ENCODE results near the gene ABHD14A.
A peak's percentile ranks its signal among the peaks of the same experiment; 100 is the strongest.

ABHD14A gene

DNA sequence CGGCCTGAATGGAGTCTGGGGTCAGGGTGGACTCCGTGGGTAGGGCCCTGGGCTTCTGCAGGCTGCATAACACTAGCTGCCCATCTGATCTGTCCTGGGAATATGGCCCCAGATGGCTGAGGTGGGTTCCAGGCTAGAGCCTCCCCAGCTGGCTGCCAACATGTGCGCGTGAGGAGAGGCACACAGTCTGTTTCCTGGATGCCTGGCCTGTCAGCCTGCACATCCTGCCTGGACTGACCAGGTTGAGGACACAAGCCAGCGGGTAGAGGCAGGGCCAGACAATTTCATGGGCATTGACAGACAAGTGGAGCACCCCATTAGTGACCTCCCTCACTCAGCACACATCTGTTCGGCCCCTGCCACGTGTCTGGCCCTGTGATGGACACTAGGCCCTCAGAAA is 50.6 kb downstream of the ABHD14A start:
- no peak for TF ChIP-seq GATA3 (IDR thresholded peaks at IDR 0.05; ENCODE audit: low read depth, low read length)
- TF ChIP-seq GATA2 (IDR thresholded peaks at IDR 0.05; ENCODE audit: low read depth, low read length) = no peak

DNA sequence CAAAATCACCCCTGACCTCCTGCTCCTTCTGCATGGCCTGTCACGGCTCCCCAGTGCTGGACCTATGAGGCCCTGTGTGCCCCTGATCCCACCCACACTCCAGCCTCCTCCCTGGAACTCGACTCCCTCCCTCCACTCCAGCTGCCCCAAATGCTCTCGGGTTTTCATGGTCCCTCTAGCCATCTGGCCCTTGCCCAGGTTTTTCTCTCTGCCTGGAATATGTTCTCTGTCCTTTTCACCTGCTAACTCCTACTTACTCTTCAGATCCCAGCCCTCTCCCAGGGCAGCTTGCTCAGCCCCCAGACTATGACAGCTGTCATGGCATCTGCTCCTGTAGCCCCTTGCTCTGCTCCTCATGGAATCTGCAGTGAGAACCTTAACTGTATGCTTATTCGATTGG is 51.2 kb downstream of the ABHD14A start:
- TF ChIP-seq GATA3 (IDR thresholded peaks at IDR 0.05; ENCODE audit: low read depth, low read length) (no peak), GATA2 (IDR thresholded peaks at IDR 0.05; ENCODE audit: low read depth, low read length) (no peak)

DNA sequence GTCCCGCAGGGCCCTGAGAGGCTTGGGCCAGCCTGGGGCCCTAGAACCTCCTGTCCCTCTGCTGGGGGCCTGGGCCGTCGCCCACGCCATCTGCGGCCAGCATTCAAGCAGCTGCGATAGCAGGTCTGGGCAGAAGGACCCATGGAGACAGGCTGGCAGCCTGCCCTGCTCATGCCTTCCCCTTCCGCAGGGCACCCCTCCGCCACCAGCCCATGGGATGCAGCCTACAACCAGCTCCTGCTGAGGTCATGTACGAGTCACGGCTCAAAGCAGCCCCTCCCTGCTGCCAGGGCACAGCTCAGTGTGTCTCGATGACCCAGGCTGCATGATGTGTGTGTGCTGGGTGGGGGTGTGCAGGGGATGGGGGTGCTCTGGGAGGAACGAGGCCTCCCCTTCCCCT is 53.7 kb downstream of the ABHD14A start:
- TF ChIP-seq GATA2 (IDR thresholded peaks at IDR 0.05; ENCODE audit: low read depth, low read length) (no peak), GATA3 (IDR thresholded peaks at IDR 0.05; ENCODE audit: low read depth, low read length) (no peak)

DNA sequence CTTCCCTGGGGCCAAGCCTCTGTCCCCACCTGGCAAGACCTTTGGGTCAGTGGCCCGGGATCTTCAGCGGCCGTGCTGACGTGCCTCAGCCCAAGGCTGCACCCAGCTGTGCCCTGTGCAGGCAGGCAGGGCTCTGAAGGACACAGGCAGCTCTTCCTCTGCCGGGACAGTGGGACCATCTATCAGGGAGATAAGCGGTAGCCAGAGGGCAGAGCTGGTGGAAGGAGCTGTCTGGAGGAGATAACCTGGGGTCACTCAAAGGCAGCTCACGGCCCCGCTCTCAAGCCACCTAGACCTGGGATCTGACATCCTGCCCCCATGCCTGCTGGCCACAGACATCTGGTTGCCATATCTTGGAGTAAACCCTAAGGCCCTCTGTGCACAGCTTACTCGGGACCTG is 54.2 kb downstream of the ABHD14A start:
- TF ChIP-seq GATA2 (IDR thresholded peaks at IDR 0.05; ENCODE audit: low read depth, low read length) = peak; percentile 95
- no peak for TF ChIP-seq GATA3 (IDR thresholded peaks at IDR 0.05; ENCODE audit: low read depth, low read length)

DNA sequence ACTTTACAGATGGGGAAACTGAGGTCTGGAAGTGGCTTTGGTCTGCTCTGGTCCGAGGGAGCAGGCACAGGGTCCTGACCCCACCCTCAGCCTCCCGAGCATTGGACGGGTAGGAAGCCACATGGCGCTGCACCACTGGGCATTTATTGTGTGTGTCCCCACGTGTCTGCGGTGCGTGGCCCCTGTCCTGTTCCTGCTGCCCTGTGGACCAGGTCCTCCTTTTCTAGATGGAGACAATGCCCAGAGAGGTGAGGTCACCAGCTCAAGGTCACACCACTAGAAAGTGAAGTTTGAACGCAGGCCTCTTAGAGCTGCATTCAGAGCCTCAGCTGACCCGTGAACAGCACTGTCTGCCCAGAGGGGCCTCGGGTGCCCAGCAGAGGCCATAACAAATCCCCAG is 54.7 kb downstream of the ABHD14A start:
- TF ChIP-seq GATA3 (IDR thresholded peaks at IDR 0.05; ENCODE audit: low read depth, low read length) = no peak
- TF ChIP-seq GATA2 (IDR thresholded peaks at IDR 0.05; ENCODE audit: low read depth, low read length) = no peak
